H54 (cell line): ENCODE results near the gene KLC1.

Source experiments
- DNase-seq: peaks from one replicate; pipeline ENCODE4 v3.0.0; 2011; ENCODE audit warnings: low spot score, mixed read lengths; ENCODE audit not compliant: insufficient read length
- FAIRE-seq: peaks from 3 replicates; lab custom pipeline; 2011; peaks lifted over from hg19 to GRCh38; lab: Jason Lieb, UNC
- POLR2A ChIP-seq: IDR thresholded peaks from 2 replicates; pipeline ENCODE4 v1.6.1; 2011; ENCODE audit warnings: low read depth, mild to moderate bottlenecking, low read length

The KLC1 gene

GRCh38 chr14:103728141-103728540 is 99.1 kb downstream of the KLC1 start:
- FAIRE-seq, result no peak
- DNase-seq, result no peak
- no peak for TF ChIP-seq POLR2A

- FAIRE-seq, result no peak
Measured at GRCh38 chr14:103728721-103729120, 99.7 kb downstream of the KLC1 start.

GRCh38 chr14:103729496-103730448 is 100.8 kb downstream of the KLC1 start:
- TF ChIP-seq POLR2A, result no peak

More at GRCh38 chr14:103728721-103729120, 99.7 kb downstream of the KLC1 start:
- no peak for DNase-seq
- no peak for TF ChIP-seq POLR2A

GRCh38 chr14:103730490-103731035 is 101.6 kb downstream of the KLC1 start:
- FAIRE-seq (no peak), DNase-seq (no peak)
- no peak for TF ChIP-seq POLR2A

More at GRCh38 chr14:103729496-103730448, 100.8 kb downstream of the KLC1 start:
- FAIRE-seq (no peak), DNase-seq (no peak)

GRCh38 chr14:103731481-103731880 is 102.5 kb downstream of the KLC1 start:
- FAIRE-seq, result no peak
- no peak for TF ChIP-seq POLR2A
- DNase-seq, result no peak

GRCh38 chr14:103731916-103732867 is 103.2 kb downstream of the KLC1 start:
- no peak for DNase-seq
- no peak for FAIRE-seq

GRCh38 chr14:103732868-103733620 is 104.0 kb downstream of the KLC1 start:
- DNase-seq, result no peak
- no peak for FAIRE-seq
- no peak for TF ChIP-seq POLR2A

More at GRCh38 chr14:103731916-103732867, 103.2 kb downstream of the KLC1 start:
- no peak for TF ChIP-seq POLR2A

- DNase-seq (no peak), FAIRE-seq (no peak)
Measured at GRCh38 chr14:103733651-103734050, 104.6 kb downstream of the KLC1 start.

GRCh38 chr14:103734081-103734888 is 105.3 kb downstream of the KLC1 start:
- no peak for FAIRE-seq
- DNase-seq, result no peak
- no peak for TF ChIP-seq POLR2A

More at GRCh38 chr14:103733651-103734050, 104.6 kb downstream of the KLC1 start:
- no peak for TF ChIP-seq POLR2A

- FAIRE-seq (no peak), DNase-seq (no peak)
- no peak for TF ChIP-seq POLR2A
Measured at GRCh38 chr14:103735022-103735421, 106.0 kb downstream of the KLC1 start.

GRCh38 chr14:103735439-103735814 is 106.4 kb downstream of the KLC1 start:
- FAIRE-seq (no peak), DNase-seq (no peak)
- TF ChIP-seq POLR2A, result no peak

GRCh38 chr14:103735815-103736545 is 107.0 kb downstream of the KLC1 start:
- DNase-seq, result no peak
- TF ChIP-seq POLR2A, result no peak
- no peak for FAIRE-seq
